SH-SY5Y (cell line): Measurements from ENCODE around the gene DOCK2.

Experiments
- GATA2 ChIP-seq: IDR thresholded peaks from 2 replicates; pipeline ENCODE4 v1.6.1; 2011; ENCODE audit warnings: mild to moderate bottlenecking, low read depth, low read length
- GATA3 ChIP-seq: IDR thresholded peaks from 2 replicates; pipeline ENCODE4 v1.6.1; 2011; ENCODE audit warnings: low read depth, mild to moderate bottlenecking, low read length, moderate library complexity

DNA sequence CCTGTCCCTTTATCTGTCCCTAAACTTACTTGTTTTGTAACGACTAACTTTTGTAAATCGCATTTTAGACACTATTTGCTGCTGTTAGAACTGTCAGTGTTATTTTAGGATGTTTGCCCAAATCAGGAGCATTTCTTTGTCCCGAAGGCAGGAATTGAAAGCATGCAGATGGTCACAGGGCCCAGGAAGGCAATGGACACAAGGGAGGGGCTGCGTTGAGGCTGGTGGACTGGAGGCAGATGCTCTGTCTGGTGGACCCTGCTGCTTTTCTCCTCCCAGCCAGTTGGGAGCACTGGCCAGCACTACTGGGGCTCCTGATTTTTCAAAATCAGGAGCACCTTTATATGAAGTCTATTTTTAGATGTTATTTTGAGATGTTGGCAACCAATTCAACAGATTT, 31.7 kb downstream of the DOCK2 start:
- TF ChIP-seq GATA2 (no peak), GATA3 (no peak)
